GF-D8 (cell line): ENCODE data around the gene AKR1B15.
"Not testable (repeated sequence)": the region's sequence is repeated elsewhere in the genome, so short reads cannot be mapped to it uniquely, and the experiment has no call there.

ENCODE experiments used
- DNase-seq: peaks from one replicate; lab custom pipeline; 2025; lab: John Stamatoyannopoulos, UW

AKR1B15 gene

GRCh38 chr7:134548877-134549276 is at the start of gene AKR1B15:
Gene AKR1B15 (plus strand): TSS chr7:134549110. CDS start chr7:134564620, 15,510 bp downstream.
- no peak for DNase-seq

- DNase-seq = no peak
These were observed 48.5 kb upstream of the AKR1B15 start for GRCh38 chr7:134500406-134500805.

GRCh38 chr7:134500982-134501381 is 47.9 kb upstream of the AKR1B15 start:
- DNase-seq = no peak

GRCh38 chr7:134502463-134503371 is 46.2 kb upstream of the AKR1B15 start:
- no peak for DNase-seq

DNA sequence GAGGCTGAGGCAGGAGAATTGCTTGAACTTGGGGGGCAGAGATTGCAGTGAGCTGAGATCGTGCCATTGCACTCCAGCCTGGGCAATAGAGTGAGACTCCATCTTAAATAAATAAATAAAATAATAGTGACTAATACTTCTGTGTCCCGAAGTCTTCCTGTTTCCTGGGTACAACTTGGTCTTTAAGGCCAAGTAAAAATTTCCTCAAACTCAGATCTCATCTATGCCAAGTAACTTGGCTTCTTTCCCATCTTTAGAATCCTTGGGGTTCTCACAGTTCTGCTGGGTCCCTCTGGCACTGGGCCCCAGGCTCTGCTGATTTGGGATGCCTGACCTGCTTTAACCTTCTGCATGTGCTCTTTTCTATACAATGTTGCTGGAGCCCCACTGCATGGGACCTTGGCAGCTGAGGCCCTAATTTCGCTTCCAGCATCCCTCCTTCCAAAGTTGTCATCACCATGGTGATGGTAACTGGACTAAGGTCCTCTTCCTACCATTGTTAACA is 44.2 kb upstream of the AKR1B15 start:
- DNase-seq = no peak

- DNase-seq = no peak
These were observed 43.1 kb upstream of the AKR1B15 start for GRCh38 chr7:134505856-134506255.

GRCh38 chr7:134509010-134509409 is 39.9 kb upstream of the AKR1B15 start:
- no peak for DNase-seq

DNA sequence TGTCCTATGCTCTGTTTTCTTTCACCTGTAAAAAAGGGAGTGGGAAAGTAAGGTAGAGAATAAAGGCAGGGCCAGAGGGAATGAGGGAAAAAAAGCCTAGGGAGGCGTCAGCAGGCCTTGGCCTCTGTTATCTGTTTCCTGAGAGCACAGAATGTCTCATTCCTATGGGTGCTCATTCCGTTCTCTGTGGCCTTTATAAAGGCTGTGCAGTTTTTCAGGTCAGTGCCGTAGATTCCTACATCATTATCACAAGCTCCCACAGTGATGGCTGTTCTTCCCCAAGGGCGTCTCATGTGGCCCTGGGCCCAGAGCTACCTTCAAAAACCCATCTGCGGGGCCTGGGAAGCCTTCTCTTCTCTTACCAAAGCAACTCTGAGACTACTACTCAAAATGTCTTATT is 38.3 kb upstream of the AKR1B15 start:
- no peak for DNase-seq

- DNase-seq = no peak
These were observed 36.6 kb upstream of the AKR1B15 start for GRCh38 chr7:134512271-134512670.

- no peak for DNase-seq
These were observed 35.6 kb upstream of the AKR1B15 start for GRCh38 chr7:134513169-134513752.

- no peak for DNase-seq
These were observed 34.8 kb upstream of the AKR1B15 start for GRCh38 chr7:134514106-134514505.

DNA sequence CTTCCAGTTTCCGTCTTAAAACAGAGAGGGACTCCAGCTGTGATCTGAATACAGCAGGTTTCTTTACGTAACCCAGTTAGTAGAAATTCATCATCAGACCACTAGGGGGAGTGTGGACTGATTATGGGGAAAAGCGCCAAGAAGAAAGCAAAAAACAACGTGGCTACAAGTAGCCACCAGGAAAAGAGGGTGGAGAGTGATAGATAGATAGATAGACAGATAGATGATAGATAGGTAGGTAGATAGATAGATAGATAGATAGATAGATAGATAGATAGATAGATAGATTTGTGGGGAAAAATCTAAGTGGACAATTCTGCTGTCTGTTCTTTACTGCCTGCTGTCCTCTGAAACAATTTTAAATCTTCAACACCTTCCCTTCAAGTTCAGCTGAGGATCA is 34.2 kb upstream of the AKR1B15 start:
- peak; percentile 17 for DNase-seq

DNA sequence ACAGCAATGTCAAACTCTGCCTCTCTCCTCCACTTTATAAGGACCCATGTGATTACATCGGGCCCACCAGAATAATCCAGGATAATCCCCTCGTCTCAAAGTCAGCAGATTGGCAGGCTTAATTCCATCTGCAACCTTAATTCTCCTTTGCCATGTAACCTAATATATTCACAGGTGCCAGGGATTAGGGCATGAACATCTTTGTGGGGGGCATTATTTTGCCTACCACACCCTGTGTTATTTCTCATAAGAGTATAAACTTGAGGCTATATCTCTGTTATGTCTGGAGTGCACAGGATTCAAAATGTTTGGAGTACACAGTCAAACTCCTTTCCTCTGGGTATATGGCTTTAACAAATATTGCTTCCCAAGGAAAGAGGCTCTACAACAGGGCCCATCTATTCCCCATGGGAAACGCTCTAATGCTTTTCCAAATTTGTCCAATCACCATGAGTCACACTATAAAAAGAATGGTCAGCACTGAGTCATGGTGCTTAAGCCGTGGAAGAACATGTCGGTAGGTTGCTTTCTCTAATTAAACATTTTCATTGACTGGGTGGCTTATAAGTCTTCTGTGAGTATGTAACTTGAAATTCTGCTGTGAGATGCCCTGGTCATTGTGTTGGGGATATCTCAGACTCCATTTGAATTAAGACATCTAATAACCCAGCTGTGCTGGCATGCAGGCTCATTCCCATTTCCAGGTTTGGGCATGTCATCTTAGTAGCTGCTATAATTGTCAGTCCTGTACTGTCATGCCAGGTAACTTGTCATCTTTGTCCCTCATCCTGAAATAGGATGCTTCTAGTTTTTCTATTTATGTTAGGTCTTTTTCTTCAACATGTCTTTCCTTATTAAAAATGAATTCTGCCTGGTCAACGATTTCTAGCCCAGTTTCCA is 33.1 kb upstream of the AKR1B15 start:
- no peak for DNase-seq

DNA sequence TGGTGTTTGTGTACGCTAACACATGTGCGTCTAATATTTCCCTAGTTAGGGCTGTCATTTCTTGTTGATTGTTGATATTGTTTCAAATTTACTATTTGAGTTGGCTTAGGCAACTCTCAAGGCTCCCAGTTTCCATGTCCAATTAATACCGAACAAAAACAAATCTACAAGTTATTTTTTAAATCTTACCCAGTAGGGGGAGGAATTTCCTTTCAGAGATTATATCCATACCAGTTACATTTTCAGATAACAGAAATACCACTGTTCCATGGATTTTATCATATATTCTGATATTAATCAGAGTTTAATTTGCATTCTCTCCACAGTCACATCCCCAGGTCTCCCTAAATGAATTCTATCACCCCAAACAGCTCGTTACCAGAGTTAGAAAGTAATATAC is 28.8 kb upstream of the AKR1B15 start:
- DNase-seq = no peak

- no peak for DNase-seq
These were observed 26.3 kb upstream of the AKR1B15 start for GRCh38 chr7:134522601-134523000.

- not testable (repeated sequence) for DNase-seq
These were observed 23.5 kb upstream of the AKR1B15 start for GRCh38 chr7:134525449-134525848.

GRCh38 chr7:134526552-134527248 is 22.2 kb upstream of the AKR1B15 start:
- DNase-seq = not testable (repeated sequence)

GRCh38 chr7:134527979-134528371 is 20.9 kb upstream of the AKR1B15 start:
- DNase-seq = no peak

DNA sequence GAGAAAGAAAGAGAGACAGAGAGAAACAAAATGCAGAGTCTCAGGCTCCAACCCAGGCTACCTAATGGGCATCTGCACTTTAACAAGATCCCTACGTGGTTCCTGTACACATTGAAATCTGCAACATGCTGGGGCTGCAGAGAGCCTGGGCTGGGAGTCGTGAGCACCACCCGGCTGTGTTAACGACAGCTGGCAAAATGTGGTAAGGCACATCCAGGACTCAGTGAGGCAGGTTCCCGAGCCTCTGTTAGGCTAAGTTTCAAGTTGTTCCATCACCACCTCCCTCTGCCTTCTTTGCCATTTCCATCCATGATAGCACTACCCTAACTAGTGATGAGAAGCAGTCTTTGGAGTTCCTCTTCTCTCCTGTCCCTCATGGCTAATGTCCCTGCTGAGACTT is 20.2 kb upstream of the AKR1B15 start:
- DNase-seq = no peak

DNA sequence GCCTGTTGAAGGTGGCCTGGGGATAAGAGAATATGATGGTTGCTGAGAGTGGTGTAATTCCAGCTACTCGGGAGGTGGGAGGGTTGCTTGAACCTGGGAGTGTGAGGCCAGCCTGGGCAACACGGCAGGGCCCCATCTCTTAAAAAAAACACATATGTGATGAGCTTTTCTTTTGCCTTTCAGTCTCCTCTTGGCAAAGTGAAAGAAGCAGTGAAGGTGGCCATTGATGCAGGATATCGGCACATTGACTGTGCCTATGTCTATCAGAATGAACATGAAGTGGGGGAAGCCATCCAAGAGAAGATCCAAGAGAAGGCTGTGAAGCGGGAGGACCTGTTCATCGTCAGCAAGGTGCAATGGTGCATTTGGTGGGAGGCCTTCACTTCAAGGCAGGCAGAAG is 18.4 kb upstream of the AKR1B15 start:
- no peak for DNase-seq

- no peak for DNase-seq
These were observed 16.5 kb upstream of the AKR1B15 start for GRCh38 chr7:134532180-134532953.
